K562 (cell line): Measurements from ENCODE around the gene DUSP10. TPM values are rescaled to one million over a fixed set of nuclear protein-coding genes. Genes with fewer than 3 reads are reported as not detected.

ENCODE experiments used
- ATAC-seq: fragments of 200-7000 bp; cut with Tn5 transposase; 3 replicates; pipeline ENCODE4 v1.9.1; 2020; ENCODE audit warnings: moderate library complexity
- BruUV-seq: library from RNA; stranded (reverse); fragments of 400-500 nt; replicated peaks from 2 replicates; lab custom pipeline; 2021; lab: Mats Ljungman, UMichigan
- CTCF ChIA-PET: fragments of 300-600 bp; formaldehyde crosslinking; extraction: SDS; loops from one replicate; lab custom pipeline; 2021; ENCODE audit warnings: low intra/inter-chr PET ratio; lab: Yijun Ruan, JAX
- POLR2A ChIA-PET: fragments of 300-600, 350-650 bp; sonication (Branson Sonifier 250); formaldehyde crosslinking; extraction: SDS; loops from one replicate; lab custom pipeline; 2021; ENCODE audit warnings: antibody characterized with exemption, inconsistent platforms; lab: Yijun Ruan, JAX
- DNase-seq, 4 experiments: peaks; one replicate each; pipeline versions ENCODE4 v3.0.0 to v3.0.0-alpha.2; 2011 to 2018; ENCODE audit warnings: low spot score in 3 of 4, mixed read lengths in 3 of 4; ENCODE audit errors: extremely low read depth in 1 of 4
- FAIRE-seq: peaks from 2 replicates; lab custom pipeline; 2011; peaks lifted over from hg19 to GRCh38; lab: Jason Lieb, UNC
- H2AFZ ChIP-seq: 2 replicates; pipeline ENCODE4 v1.6.0; 2011; ENCODE audit warnings: low read depth, low read length, control low read depth, inconsistent platforms
- H3K27ac ChIP-seq: fragments of 200-600 bp; 3 replicates; pipeline ENCODE4 v1.8.0; 2011; ENCODE audit warnings: low read depth, mild to moderate bottlenecking, control low read depth, inconsistent platforms, low read length, moderate library complexity, mixed read lengths; ENCODE audit errors: extremely low read depth
- H3K27me3 ChIP-seq, 2 experiments: fragments of 300-600 bp in 1 of 2; 2 replicates in 1 of 2; 3 replicates in 1 of 2; pipeline versions ENCODE4 v1.6.0 to v1.8.0; 2011; ENCODE audit warnings: inconsistent platforms in 2 of 2, low read length in 2 of 2, mild to moderate bottlenecking in 1 of 2, mixed read lengths in 1 of 2, moderate library complexity in 1 of 2; ENCODE audit not compliant: control insufficient read depth in 2 of 2, insufficient read depth in 2 of 2
- H3K36me3 ChIP-seq: fragments of 300-600 bp; 3 replicates; pipeline ENCODE4 v1.8.0; 2011; ENCODE audit warnings: mild to moderate bottlenecking, low read length, inconsistent platforms; ENCODE audit not compliant: control insufficient read depth, insufficient read depth
- H3K4me1 ChIP-seq, 2 experiments: fragments of 200-600 bp in 1 of 2; replicated peaks in 1 of 2; 2 replicates in 1 of 2; 3 replicates in 1 of 2; pipeline versions ENCODE4 v1.5.1 to v1.8.0; 2011; ENCODE audit warnings: inconsistent platforms in 2 of 2, low read length in 2 of 2, mild to moderate bottlenecking in 1 of 2, mixed read lengths in 1 of 2, moderate library complexity in 1 of 2; ENCODE audit not compliant: control insufficient read depth in 2 of 2, insufficient read depth in 2 of 2
- H3K4me2 ChIP-seq: 2 replicates; pipeline ENCODE4 v1.6.1; 2011; ENCODE audit warnings: low read length, control low read depth, inconsistent platforms, mixed read lengths; ENCODE audit not compliant: insufficient read depth
- H3K4me3 ChIP-seq: fragments of 200-600 bp; sonication (generic), shearing (Covaris generic); 2 replicates; pipeline ENCODE4 v1.5.1; 2016; ENCODE audit warnings: control low read depth, inconsistent platforms
- H3K79me2 ChIP-seq: fragments of 200-600 bp; 3 replicates; pipeline ENCODE4 v1.8.0; 2011; ENCODE audit warnings: low read length, inconsistent platforms; ENCODE audit not compliant: control insufficient read depth, insufficient read depth
- H3K9ac ChIP-seq, 2 experiments: 2 replicates each; pipeline versions ENCODE4 v1.6.0 to v1.6.1; 2011; ENCODE audit warnings: low read depth in 2 of 2, low read length in 2 of 2, control low read depth in 1 of 2, inconsistent platforms in 1 of 2, mild to moderate bottlenecking in 1 of 2, mixed read lengths in 1 of 2; ENCODE audit not compliant: insufficient read depth in 1 of 2
- H3K9me1 ChIP-seq: one replicate; pipeline ENCODE4 v1.6.0; 2011; ENCODE audit warnings: inconsistent platforms, mild to moderate bottlenecking, low read length, moderate library complexity; ENCODE audit not compliant: control insufficient read depth, insufficient read depth
- H3K9me3 ChIP-seq: replicated peaks from 2 replicates; pipeline ENCODE4 v1.5.1; 2011; ENCODE audit warnings: low read depth, low read length, inconsistent platforms; ENCODE audit not compliant: control insufficient read depth, insufficient read depth
- H4K20me1 ChIP-seq: replicated peaks from 2 replicates; pipeline ENCODE4 v1.6.1; 2011; ENCODE audit warnings: low read length, inconsistent platforms, mixed read lengths; ENCODE audit not compliant: control insufficient read depth, insufficient read depth
- BACH1 ChIP-seq: fragments of 200-800 bp; sonication (Bioruptor generic); IDR thresholded peaks from 2 replicates; pipeline ENCODE4 v1.6.1; 2016; ENCODE audit warnings: missing genetic modification characterization, missing compliant biosample characterization
- CEBPB ChIP-seq: fragments of 450-650 bp; IDR thresholded peaks from 2 replicates; pipeline ENCODE4 v1.6.1; 2016; ENCODE audit warnings: missing genetic modification characterization, missing compliant biosample characterization
- CHAMP1 ChIP-seq: fragments of 450-650 bp; IDR thresholded peaks from 2 replicates; pipeline ENCODE4 v1.6.1; 2016; ENCODE audit warnings: mild to moderate bottlenecking
- CHD4 ChIP-seq: fragments of 200-600 bp; sonication (generic); IDR thresholded peaks from 3 replicates; pipeline ENCODE4 v1.6.1; 2012; ENCODE audit warnings: low read depth, mild to moderate bottlenecking, mixed read lengths, low read length, inconsistent platforms; ENCODE audit not compliant: insufficient read depth, insufficient replicate concordance, poor library complexity, severe bottlenecking
- FOXK2 ChIP-seq, 2 experiments: fragments of 450-650 bp; IDR thresholded peaks in 1 of 2; conservative IDR thresholded peaks in 1 of 2; 2 replicates each; pipeline ENCODE4 v1.6.1; 2016; ENCODE audit warnings: low read depth in 2 of 2, mild to moderate bottlenecking in 1 of 2
- HNRNPH1 ChIP-seq: fragments of 200-400 bp; formaldehyde crosslinking; optimal IDR thresholded peaks from 2 replicates; pipeline ENCODE3; 2017; ENCODE audit warnings: low read depth, mild to moderate bottlenecking, low read length, moderate library complexity
- KDM4B ChIP-seq, 2 experiments: fragments of 450-650 bp in 1 of 2; sonication (generic) in 1 of 2; IDR thresholded peaks; 2 replicates each; pipeline ENCODE4 v1.6.1; 2016 to 2017; ENCODE audit warnings: borderline replicate concordance in 2 of 2, antibody characterized with exemption in 1 of 2, low read depth in 1 of 2, mild to moderate bottlenecking in 1 of 2
- PBX2 ChIP-seq, 2 experiments: IDR thresholded peaks in 1 of 2; conservative IDR thresholded peaks in 1 of 2; 2 replicates each; pipeline ENCODE4 v1.6.1; 2016; ENCODE audit warnings: low read depth in 2 of 2, mild to moderate bottlenecking in 1 of 2, missing compliant biosample characterization in 1 of 2, missing genetic modification characterization in 1 of 2, moderate library complexity in 1 of 2
- PHB ChIP-seq: fragments of 250-450 bp; sonication (Bioruptor Pico); IDR thresholded peaks from 2 replicates; pipeline ENCODE4 v1.5.0; 2021
- RUNX1 ChIP-seq: sonication (generic); IDR thresholded peaks from 2 replicates; pipeline ENCODE4 v1.6.1; 2016; ENCODE audit warnings: antibody characterized with exemption, low read depth
- ZBTB9 ChIP-seq: fragments of 450-650 bp; formaldehyde crosslinking; IDR thresholded peaks from 2 replicates; pipeline ENCODE4 v1.4.0; 2020; ENCODE audit warnings: mild to moderate bottlenecking, moderate library complexity
- ZC3H11A ChIP-seq: IDR thresholded peaks from 2 replicates; pipeline ENCODE4 v1.6.1; 2012; ENCODE audit warnings: low read depth, low read length, improper control_type of control experiment
- ZNF140 ChIP-seq: fragments of 250-450 bp; sonication (Bioruptor Pico); IDR thresholded peaks from 2 replicates; pipeline ENCODE4 v1.8.0; 2021; ENCODE audit warnings: moderate library complexity, mild to moderate bottlenecking, inconsistent platforms
- ZNF780A ChIP-seq: fragments of 250-450 bp; sonication (Bioruptor Pico); IDR thresholded peaks from 2 replicates; pipeline ENCODE4 v1.5.0; 2021; ENCODE audit warnings: mild to moderate bottlenecking
- WGBS: fragments of 100-300 bp; shearing (Covaris generic); methylation state at CpG from one replicate; pipeline ENCODE4 v1.1.6; 2016; ENCODE audit warnings: low coverage, mixed read lengths; ENCODE audit not compliant: insufficient coverage; ENCODE audit errors: missing lambda C conversion rate; 5-methylcytosine and 5-hydroxymethylcytosine counted together
- in situ Hi-C: fragments of 300-500 bp; cut with MboI; formaldehyde crosslinking; loops from 4 replicates; pipeline ENCODE4 v1.15.0; 2018; ENCODE audit warnings: inconsistent platforms, mixed read lengths
- intact Hi-C: fragments of 100-400 bp; cut with micrococcal nuclease; formaldehyde crosslinking; loops from 2 replicates; pipeline ENCODE4 v1.14.2; 2022
- polyA plus RNA-seq, 8 experiments: library from polyadenylated mRNA; depleted of rRNA in 4 of 8; stranded (reverse) in 5 of 8; unstranded in 3 of 8; fragments of >200 nt; fragmentation: Nextera tagmentation in 2 of 8; fragmentation: Illumina TruSeq in 1 of 8; extraction: Ambion mirVana in 2 of 8; extraction: Trizol in 1 of 8; gene quantifications; 2 replicates each; pipeline versions ENCODE4 v1.2.1 to v1.2.3, GENCODE V29; 2011 to 2014; ENCODE audit warnings: inconsistent platforms in 1 of 8, missing spikeins in 1 of 8
- total RNA-seq, 7 experiments: library from RNA; depleted of rRNA in 6 of 7; stranded (reverse); fragments of >200 nt in 6 of 7; fragmentation: Illumina TruSeq in 2 of 7; extraction: Trizol in 2 of 7; gene quantifications; 2 replicates each; pipeline versions ENCODE4 v1.2.1 to v1.2.3, GENCODE V29; 2011 to 2021; ENCODE audit warnings: low replicate concordance in 1 of 7

The DUSP10 gene
- total and polyA plus RNA-seq, 9 of the 15 experiments (the other 6 are each of a cell fraction or from before 2014, with no cell fraction given): 1.7 to 8.3 (median 6.1) TPM

- DNase-seq (no peak), FAIRE-seq (no peak), ATAC-seq (peak; percentile 46)
- Histone ChIP-seq H3K9me3 (no peaks in the 10 kb centered on the region), H3K4me2 (no peak overlapping the region), H3K9ac (no peak overlapping the region), H2AFZ (peak overlapping the region; percentile 64), H3K27me3 (no peaks in the 10 kb centered on the region), H3K9me1 (no peaks in the 10 kb centered on the region), H3K4me3 (no peak overlapping the region), H3K4me1 (peaks cover 2 to 31% of the 10 kb centered on the region in 2 experiments; a peak in 4 of 5 replicates), H3K27ac (0 out of 3 replicates have a peak overlapping the region, but pooled peaks have one; percentile 9), H3K36me3 (no peaks in the 10 kb centered on the region), H3K79me2 (no peaks in the 10 kb centered on the region), H4K20me1 (no peaks in the 10 kb centered on the region)
- ChIA-PET CTCF (no interaction called here), POLR2A (interaction anchor here (1.0 to 2.2 kb wide), 2 partner anchors 19 to 46 kb away, joined by 3 to 12 read pairs; partner anchors contain the start of gene DUSP10)
- intact Hi-C loops: no loop called here
- 22% methylated on average over 4 of the region's 4 CpGs for WGBS
- BruUV-seq: no TSS peak
- in situ Hi-C loops: no loop called here
- TF ChIP-seq CEBPB (tag) (no peak), PBX2 (CRISPR knock-in tag; IDR thresholded peaks at IDR 0.05; ENCODE audit: low read depth) (no peak), PBX2 (tag; conservative IDR thresholded peaks at IDR 0.05; ENCODE audit: low read depth) (no peak), KDM4B (IDR thresholded peaks at IDR 0.05; ENCODE audit: borderline replicate concordance in 2 of 2, low read depth in 1 of 2) (no peak), FOXK2 (conservative IDR thresholded peaks at IDR 0.05 in 1 of 2, IDR thresholded peaks at IDR 0.05 in 1 of 2; ENCODE audit: low read depth in 2 of 2) (no peak), ZC3H11A (no peak), ZNF780A (CRISPR knock-in tag) (no peak), PHB (CRISPR knock-in tag) (no peak), ZBTB9 (CRISPR knock-in tag) (no peak), ZNF140 (no peak), HNRNPH1 (no peak), RUNX1 (no peak), BACH1 (no peak), CHAMP1 (no peak), CHD4 (no peak)
Observed at GRCh38 chr1:221761354-221762002, 19.6 kb upstream of the DUSP10 start.
